ENCODE data around the gene SLC28A2.
"Not testable (repeated sequence)": the region's sequence is repeated elsewhere in the genome, so short reads cannot be mapped to it uniquely, and the experiment has no call there.

Gene SLC28A2

GRCh38 chr15:45262906-45263461 is 10.9 kb downstream of the SLC28A2 start:
- DNase-seq = no peak

GRCh38 chr15:45263854-45264253 is 11.8 kb downstream of the SLC28A2 start:
- no peak for DNase-seq

- DNase-seq = no peak
Measured at GRCh38 chr15:45265506-45265905, 13.5 kb downstream of the SLC28A2 start.

GRCh38 chr15:45268135-45268534 is 16.1 kb downstream of the SLC28A2 start:
- no peak for DNase-seq

GRCh38 chr15:45274636-45275380 is 22.8 kb downstream of the SLC28A2 start:
- no peak for DNase-seq

GRCh38 chr15:45276831-45277230 is 24.8 kb downstream of the SLC28A2 start:
- peak in 2 of 58 donors; percentile 4 to 22 for DNase-seq

- DNase-seq = peak; percentile 85 to 100 (median 98)
Measured at GRCh38 chr15:45279024-45279698, 27.1 kb downstream of the SLC28A2 start.

- no peak for DNase-seq
Measured at GRCh38 chr15:45285413-45285812, 33.4 kb downstream of the SLC28A2 start.

GRCh38 chr15:45287390-45287956 is 35.4 kb downstream of the SLC28A2 start:
- no peak for DNase-seq

- no peak for DNase-seq
Measured at GRCh38 chr15:45288947-45289346, 36.9 kb downstream of the SLC28A2 start.

- DNase-seq = no peak
Measured at GRCh38 chr15:45291822-45292582, 40.0 kb downstream of the SLC28A2 start.

GRCh38 chr15:45293326-45293725 is 41.3 kb downstream of the SLC28A2 start:
- not testable (repeated sequence) for DNase-seq

GRCh38 chr15:45298964-45299378 is 46.9 kb downstream of the SLC28A2 start:
- DNase-seq = not testable (repeated sequence)

- no peak for DNase-seq
Measured at GRCh38 chr15:45304711-45305110, 52.7 kb downstream of the SLC28A2 start.

- DNase-seq = no peak
Measured at GRCh38 chr15:45306105-45306504, 54.1 kb downstream of the SLC28A2 start.

GRCh38 chr15:45307230-45307924 is 55.3 kb downstream of the SLC28A2 start:
- peak in 2 of 58 donors; percentile 17 to 46 for DNase-seq

- not testable (repeated sequence) for DNase-seq
Measured at GRCh38 chr15:45314117-45314516, 62.1 kb downstream of the SLC28A2 start.

GRCh38 chr15:45314960-45315359 is 62.9 kb downstream of the SLC28A2 start:
- peak in 2 of 58 donors; percentile 7 to 18 for DNase-seq

- DNase-seq = no peak
Measured at GRCh38 chr15:45319472-45320214, 67.6 kb downstream of the SLC28A2 start.

Measured in anterior cingulate cortex (tissue), 58 donors.